IMR-90 (cell line): ENCODE data around the gene SPDYE1. TPM values are rescaled to one million over a fixed set of nuclear protein-coding genes. Genes with fewer than 3 reads are reported as not detected.
"Not testable (repeated sequence)": the region's sequence is repeated elsewhere in the genome, so short reads cannot be mapped to it uniquely, and the experiment has no call there.

Experiments
- ATAC-seq: fragments of 200-7000 bp; cut with Tn5 transposase; 2 replicates; pipeline ENCODE4 v1.9.1; 2020; ENCODE audit warnings: low read depth, mild to moderate bottlenecking, moderate library complexity
- BruUV-seq: library from RNA; stranded (reverse); fragments of 400-500 nt; replicated peaks from 2 replicates; lab custom pipeline; 2021; lab: Mats Ljungman, UMichigan
- CTCF ChIA-PET: fragments of 300-600 bp; formaldehyde crosslinking; extraction: SDS; loops from one replicate; lab custom pipeline; 2021; ENCODE audit warnings: antibody characterized with exemption; lab: Yijun Ruan, JAX
- POLR2A ChIA-PET: fragments of 300-600 bp; sonication (Branson Sonifier 250); formaldehyde crosslinking; loops from one replicate; lab custom pipeline; 2022; ENCODE audit warnings: antibody characterized with exemption; ENCODE audit not compliant: unreplicated experiment; lab: Charles Lee
- DNase-seq: peaks from one replicate; pipeline ENCODE4 v3.0.0; 2013
- H2AFZ ChIP-seq: replicated peaks from 2 replicates; pipeline ENCODE3; 2013; ENCODE audit warnings: low read length, mild to moderate bottlenecking; ENCODE audit not compliant: poor library complexity
- H2AK5ac ChIP-seq: 2 replicates; pipeline ENCODE4 v1.6.1; 2013; ENCODE audit warnings: low read depth, low read length, inconsistent platforms
- H2AK9ac ChIP-seq: replicated peaks from 2 replicates; pipeline ENCODE3; 2013; ENCODE audit warnings: mild to moderate bottlenecking, low read depth, low read length, moderate library complexity; ENCODE audit not compliant: poor library complexity
- H2BK120ac ChIP-seq: 2 replicates; pipeline ENCODE4 v1.6.1; 2013; ENCODE audit warnings: low read depth, low read length, inconsistent platforms
- H2BK15ac ChIP-seq: 3 replicates; pipeline ENCODE4 v1.6.1; 2013; ENCODE audit warnings: low read depth, low read length, inconsistent platforms
- H2BK20ac ChIP-seq: 2 replicates; pipeline ENCODE4 v1.6.1; 2013; ENCODE audit warnings: low read depth, mild to moderate bottlenecking, inconsistent platforms, low read length, moderate library complexity
- H2BK5ac ChIP-seq: 2 replicates; pipeline ENCODE4 v1.6.1; 2013; ENCODE audit warnings: mild to moderate bottlenecking, low read depth, low read length, inconsistent platforms; ENCODE audit not compliant: poor library complexity, severe bottlenecking
- H3K14ac ChIP-seq: replicated peaks from 2 replicates; pipeline ENCODE4 v1.6.1; 2013; ENCODE audit warnings: low read depth, low read length, inconsistent platforms
- H3K18ac ChIP-seq: 2 replicates; pipeline ENCODE4 v1.6.1; 2013; ENCODE audit warnings: low read depth, low read length, control low read depth
- H3K23ac ChIP-seq: 2 replicates; pipeline ENCODE4 v1.6.1; 2013; ENCODE audit warnings: low read depth, low read length, inconsistent platforms
- H3K27ac ChIP-seq: 2 replicates; pipeline ENCODE4 v1.5.1; 2013; ENCODE audit warnings: mild to moderate bottlenecking, control low read depth, low read length; ENCODE audit not compliant: insufficient read depth
- H3K27me3 ChIP-seq: 2 replicates; pipeline ENCODE4 v1.6.1; 2013; ENCODE audit warnings: low read length; ENCODE audit not compliant: control insufficient read depth, insufficient read depth
- H3K36me3 ChIP-seq: 2 replicates; pipeline ENCODE4 v1.6.1; 2013; ENCODE audit warnings: low read length, mixed read lengths; ENCODE audit not compliant: control insufficient read depth, insufficient read depth
- H3K4ac ChIP-seq: 2 replicates; pipeline ENCODE4 v1.6.1; 2013; ENCODE audit warnings: low read depth, low read length, inconsistent platforms
- H3K4me1 ChIP-seq: 2 replicates; pipeline ENCODE4 v1.6.1; 2013; ENCODE audit warnings: low read length, mixed read lengths; ENCODE audit not compliant: control insufficient read depth, insufficient read depth
- H3K4me2 ChIP-seq: 2 replicates; pipeline ENCODE4 v1.6.1; 2013; ENCODE audit warnings: low read depth, mild to moderate bottlenecking, control low read depth, low read length, moderate library complexity
- H3K4me3 ChIP-seq: 2 replicates; pipeline ENCODE4 v1.5.1; 2013; ENCODE audit warnings: low read depth, mild to moderate bottlenecking, control low read depth, low read length, moderate library complexity; ENCODE audit not compliant: insufficient read depth
- H3K56ac ChIP-seq: 2 replicates; pipeline ENCODE4 v1.6.1; 2013; ENCODE audit warnings: low read length, inconsistent platforms; ENCODE audit not compliant: insufficient read depth; ENCODE audit errors: extremely low read depth
- H3K79me1 ChIP-seq, 2 experiments: 2 replicates each; pipeline ENCODE4 v1.6.1; 2013; ENCODE audit warnings: low read length in 2 of 2, inconsistent platforms in 1 of 2, low read depth in 1 of 2
- H3K9ac ChIP-seq: 2 replicates; pipeline ENCODE4 v1.6.1; 2013; ENCODE audit warnings: low read depth, low read length, control low read depth
- H3K9me1 ChIP-seq: 2 replicates; pipeline ENCODE4 v1.6.1; 2013; ENCODE audit warnings: low read length, inconsistent platforms; ENCODE audit not compliant: insufficient read depth
- H3K9me3 ChIP-seq: 2 replicates; pipeline ENCODE4 v1.6.1; 2013; ENCODE audit warnings: low read length; ENCODE audit not compliant: control insufficient read depth, insufficient read depth
- H4K20me1 ChIP-seq: 2 replicates; pipeline ENCODE4 v1.6.1; 2013; ENCODE audit warnings: low read length, inconsistent platforms; ENCODE audit not compliant: insufficient read depth
- H4K5ac ChIP-seq: 2 replicates; pipeline ENCODE4 v1.6.1; 2013; ENCODE audit warnings: mild to moderate bottlenecking, low read depth, low read length, control low read depth
- H4K8ac ChIP-seq, 2 experiments: 2 replicates each; pipeline ENCODE4 v1.6.1; 2013; ENCODE audit warnings: low read depth in 2 of 2, low read length in 2 of 2, control low read depth in 1 of 2, inconsistent platforms in 1 of 2
- H4K91ac ChIP-seq: 2 replicates; pipeline ENCODE4 v1.6.1; 2013; ENCODE audit warnings: low read depth, low read length, inconsistent platforms; ENCODE audit not compliant: insufficient read depth
- WGBS, 2 experiments: methylation state at CpG; one replicate each; pipeline versions ENCODE4 v1.1.5 to v1.1.7; 2013; ENCODE audit warnings: missing lambda C conversion rate in 2 of 2; ENCODE audit not compliant: insufficient read length in 1 of 2; ENCODE audit errors: extremely low coverage in 2 of 2; 5-methylcytosine and 5-hydroxymethylcytosine counted together
- dilution Hi-C: fragments of 300-500 bp; cut with HindIII; formaldehyde crosslinking; loops from one replicate; pipeline ENCODE4 v1.14.3; 2018; ENCODE audit warnings: low sequenced_read_pairs; ENCODE audit not compliant: unreplicated experiment
- in situ Hi-C: fragments of 300-500 bp; cut with MboI; formaldehyde crosslinking; loops from 3 replicates; pipeline ENCODE4 v1.14.3; 2019; ENCODE audit warnings: low sequenced_read_pairs, inconsistent platforms, mixed read lengths
- intact Hi-C: fragments of 100-400 bp; cut with micrococcal nuclease; formaldehyde crosslinking; loops from 2 replicates; pipeline ENCODE4 v1.10.0; 2022
- polyA plus RNA-seq, 3 experiments: library from polyadenylated mRNA; depleted of rRNA; stranded (reverse); fragments of >200 nt; gene quantifications; 2 replicates each; pipeline ENCODE4 v1.2.3, GENCODE V29; 2012; ENCODE audit warnings: low replicate concordance in 1 of 3
- total RNA-seq: library from RNA; depleted of rRNA; stranded (reverse); fragments of >200 nt; gene quantifications from 2 replicates; pipeline ENCODE4 v1.2.3, GENCODE V29; 2012

SPDYE1 gene
- total and polyA plus RNA-seq, 2 of the 4 experiments (the other 2 are of a cell fraction): not detected

GRCh38 chr7:44038961-44039558 lies 41.4 kb downstream of the SPDYE1 start:
- WGBS, 2 experiments: no CpG with 5 or more reads among the region's 26 CpGs
- H3K27me3 ChIP-seq, H3K36me3 ChIP-seq, H3K9me3 ChIP-seq, H4K20me1 ChIP-seq, H2AK5ac ChIP-seq, H3K4ac ChIP-seq, H3K9ac ChIP-seq, in situ Hi-C loops, H2BK5ac ChIP-seq, intact Hi-C loops, H3K4me1 ChIP-seq, H3K9me1 ChIP-seq, H2AK9ac ChIP-seq, H3K14ac ChIP-seq, H3K18ac ChIP-seq, H2BK15ac ChIP-seq, CTCF ChIA-PET, H4K8ac ChIP-seq, H3K56ac ChIP-seq, POLR2A ChIA-PET, H3K23ac ChIP-seq, DNase-seq, BruUV-seq, H3K27ac ChIP-seq, H4K91ac ChIP-seq, H4K5ac ChIP-seq, H3K79me1 ChIP-seq, H2BK20ac ChIP-seq, H2BK120ac ChIP-seq, dilution Hi-C loops: not testable (repeated sequence)
- Histone ChIP-seq H3K4me2 (peak overlapping the region; percentile 90), H3K4me3 (peak overlapping the region; percentile 44), H2AFZ (peak overlapping the region; percentile 70)
- peak; percentile 84 for ATAC-seq

- H4K91ac ChIP-seq, H2AFZ ChIP-seq, H3K9ac ChIP-seq, H2BK120ac ChIP-seq, H3K18ac ChIP-seq, H4K5ac ChIP-seq, in situ Hi-C loops, H2BK15ac ChIP-seq, ATAC-seq, H3K23ac ChIP-seq, H3K27me3 ChIP-seq, H3K4ac ChIP-seq, intact Hi-C loops, CTCF ChIA-PET, H2AK9ac ChIP-seq, H3K9me3 ChIP-seq, H2BK20ac ChIP-seq, dilution Hi-C loops, H3K4me3 ChIP-seq, H3K27ac ChIP-seq, H3K79me1 ChIP-seq, H2AK5ac ChIP-seq, H3K36me3 ChIP-seq, DNase-seq, H3K56ac ChIP-seq, BruUV-seq, H4K8ac ChIP-seq, H3K4me1 ChIP-seq, POLR2A ChIA-PET, H3K9me1 ChIP-seq, H4K20me1 ChIP-seq, H2BK5ac ChIP-seq, H3K14ac ChIP-seq: not testable (repeated sequence)
- WGBS, 2 experiments: no CpG with 5 or more reads among the region's 40 CpGs
- H3K4me2 ChIP-seq: 0 out of 2 replicates have a peak overlapping the region, but pooled peaks have one; percentile 29
These were observed 42.2 kb downstream of the SPDYE1 start for GRCh38 chr7:44039800-44040492.
